HG03196 (cell line): ENCODE data around the gene VGLL4.

Experiments used
- ATAC-seq: cut with Tn5 transposase; IDR thresholded peaks from one replicate; pipeline ENCODE4 v1.9.1; 2021; ENCODE audit not compliant: unreplicated experiment

Gene VGLL4

GRCh38 chr3:11553436-11554235, 90.1 kb downstream of the VGLL4 start:
- no peak for ATAC-seq

- no peak for ATAC-seq
These were observed 91.1 kb downstream of the VGLL4 start for GRCh38 chr3:11552289-11553264.

- no peak for ATAC-seq
These were observed 92.7 kb downstream of the VGLL4 start for GRCh38 chr3:11551036-11551435.

DNA sequence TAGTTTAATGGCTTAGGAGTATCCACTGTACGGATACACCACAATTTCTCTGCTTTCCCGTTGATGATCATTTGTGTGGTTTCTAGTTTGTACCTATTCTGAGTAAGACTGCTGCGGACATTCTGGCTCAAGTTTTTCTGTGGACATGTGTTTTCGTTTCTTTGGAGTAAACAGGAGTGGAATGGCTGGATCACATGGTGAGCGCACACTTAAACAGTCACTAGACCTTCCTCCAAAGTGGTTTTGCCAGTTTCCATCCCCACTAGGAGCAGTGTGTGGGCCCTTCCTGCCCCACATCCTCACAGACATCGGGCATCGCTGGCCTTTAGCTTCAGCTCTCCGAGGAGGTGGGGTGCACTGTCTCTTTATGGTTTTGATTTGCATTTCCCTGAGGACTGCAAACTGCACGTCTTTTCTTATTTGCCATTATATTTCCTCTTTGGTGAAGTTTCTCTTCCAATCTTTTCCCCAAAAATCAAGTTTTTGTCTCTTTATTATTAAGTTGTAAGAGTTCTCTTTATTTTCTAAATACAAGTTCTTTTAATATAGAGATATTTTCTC, 94.1 kb downstream of the VGLL4 start:
- ATAC-seq: no peak

- no peak for ATAC-seq
These were observed 95.0 kb downstream of the VGLL4 start for GRCh38 chr3:11548721-11549131.

DNA sequence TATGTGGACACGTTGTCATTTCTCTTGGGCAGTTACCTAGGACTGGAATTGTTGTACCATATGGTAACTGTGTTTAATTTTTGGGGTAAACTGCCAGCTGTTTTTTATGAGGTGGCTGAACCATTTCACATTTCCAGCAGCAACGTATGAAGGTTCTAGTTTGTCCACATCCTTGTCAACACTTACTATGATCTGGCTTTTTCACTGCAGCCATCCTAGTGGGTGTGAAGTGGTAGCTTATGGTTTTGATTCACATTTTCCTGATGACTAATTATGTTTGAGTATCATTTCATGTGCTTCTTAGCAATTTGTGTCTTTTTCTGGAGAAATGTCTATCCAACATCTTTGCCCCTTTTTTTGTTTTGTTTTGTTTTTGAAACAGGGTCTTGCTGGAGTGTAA, 96.2 kb downstream of the VGLL4 start:
- ATAC-seq: no peak

DNA sequence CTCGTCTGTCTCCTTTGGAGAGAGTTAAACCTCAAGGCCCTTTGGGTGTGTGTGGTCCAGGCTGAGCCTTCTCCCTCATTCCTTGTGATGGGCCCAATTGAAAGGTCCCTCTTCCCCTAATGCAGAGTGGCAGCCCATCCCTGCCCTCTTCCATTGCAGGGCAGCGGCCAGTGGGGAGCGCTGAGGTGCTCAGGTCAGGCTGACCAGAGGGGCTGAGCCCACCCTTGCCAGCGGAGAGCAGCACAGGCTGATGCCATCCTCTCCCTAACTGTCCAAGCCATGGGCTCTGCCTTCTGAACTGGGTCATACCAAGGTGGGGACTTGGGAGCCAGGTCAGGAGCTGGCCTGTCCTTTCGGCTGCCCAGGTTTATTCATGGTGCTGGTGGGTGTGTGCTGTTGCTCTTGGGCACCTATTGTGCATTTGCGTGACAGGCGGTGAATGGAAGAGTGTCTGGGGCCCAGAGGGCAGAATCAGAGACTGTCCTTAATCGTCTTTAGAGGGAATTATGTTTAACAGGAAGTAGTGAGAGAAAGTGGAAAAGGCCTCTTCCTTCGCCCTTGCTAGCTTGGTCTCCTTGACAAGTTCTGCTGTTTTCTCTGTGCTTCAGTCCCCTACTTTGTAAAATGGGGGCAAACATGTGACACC, 96.9 kb downstream of the VGLL4 start:
- ATAC-seq: no peak

- no peak for ATAC-seq
These were observed 98.4 kb downstream of the VGLL4 start for GRCh38 chr3:11545186-11545851.

DNA sequence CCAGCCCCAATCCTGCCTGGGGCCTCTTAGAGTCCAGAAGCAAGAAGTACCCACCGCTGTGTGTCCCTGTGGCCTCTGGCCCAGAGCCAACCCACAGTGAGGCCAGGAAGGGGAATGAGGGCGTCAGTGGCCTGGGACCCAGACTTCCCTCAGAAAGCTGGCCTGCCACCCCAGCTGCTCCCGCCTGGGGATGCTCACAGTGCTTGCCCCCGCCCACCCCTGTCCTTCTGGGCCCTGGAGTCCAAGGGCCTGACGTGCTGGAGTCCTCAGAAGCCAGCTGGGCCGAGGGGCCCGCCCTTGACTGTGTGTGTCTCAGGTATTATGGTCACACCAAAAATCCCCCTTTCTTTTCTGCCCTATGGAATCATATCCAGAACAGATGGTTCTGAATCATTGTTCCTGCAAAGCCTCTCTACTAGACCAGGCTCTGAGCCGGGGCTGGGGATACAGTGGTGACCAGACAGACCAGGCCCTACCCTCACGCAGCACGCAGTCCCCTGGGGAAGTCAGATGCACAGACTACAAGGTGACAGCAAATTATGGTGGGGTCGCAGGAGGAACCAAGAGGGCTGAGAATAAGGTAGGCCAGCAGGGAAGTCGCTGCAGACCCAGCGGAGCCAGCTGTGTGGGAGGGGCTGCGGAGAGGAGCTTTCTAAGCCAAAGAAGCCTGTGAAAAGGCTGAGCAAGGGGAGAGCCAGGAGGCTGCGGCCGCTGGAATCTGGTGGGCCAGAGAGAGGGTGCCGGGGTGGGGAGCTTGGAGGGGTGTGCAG, 99.1 kb downstream of the VGLL4 start:
- no peak for ATAC-seq

DNA sequence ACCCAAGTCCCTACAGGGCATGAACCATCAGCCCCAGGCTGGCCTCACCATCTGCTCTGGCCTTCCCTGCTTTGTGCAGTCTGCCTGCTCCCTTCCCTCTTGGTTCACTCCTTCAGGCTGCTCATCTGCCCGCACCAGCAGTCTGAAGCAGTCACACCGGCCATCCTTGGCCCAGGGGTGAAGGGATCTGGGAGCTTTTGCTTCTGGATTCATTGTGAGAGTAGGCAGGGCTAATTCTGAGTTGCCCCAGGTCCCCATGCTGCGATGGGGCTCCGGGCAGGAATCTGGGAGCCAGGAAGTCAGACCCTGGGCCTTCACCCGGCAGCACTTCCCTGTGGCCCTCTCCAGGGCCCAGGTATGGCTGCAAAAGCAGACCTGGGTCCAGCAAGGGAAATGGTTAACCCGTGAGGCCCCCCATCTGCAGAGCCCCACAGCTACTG, 99.7 kb downstream of the VGLL4 start:
- ATAC-seq: no peak

- no peak for ATAC-seq
These were observed 100.4 kb downstream of the VGLL4 start for GRCh38 chr3:11543141-11543947.

DNA sequence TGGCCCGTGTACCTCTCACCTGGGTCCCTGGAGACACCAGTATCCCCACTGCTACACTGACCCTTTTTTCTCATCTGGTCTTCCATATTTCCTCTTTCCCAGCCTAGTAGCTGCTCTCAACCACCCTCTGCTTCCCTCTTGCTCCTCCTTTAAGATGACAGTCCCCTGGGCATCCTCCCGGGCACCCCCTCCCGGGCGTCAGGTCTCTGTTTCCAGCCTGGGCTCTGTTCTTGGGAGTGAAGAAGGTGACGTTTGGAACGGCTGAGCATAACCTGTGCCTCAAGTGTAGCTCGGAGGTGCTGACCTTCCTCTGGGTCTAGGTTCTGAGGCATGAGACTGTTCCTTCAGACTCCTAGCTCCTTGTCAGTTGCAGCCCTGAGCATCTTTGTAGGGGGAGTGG, 101.2 kb downstream of the VGLL4 start:
- ATAC-seq: no peak

GRCh38 chr3:11541321-11542303, 102.1 kb downstream of the VGLL4 start:
- ATAC-seq: no peak

- no peak for ATAC-seq
These were observed 104.0 kb downstream of the VGLL4 start for GRCh38 chr3:11539677-11540076.

DNA sequence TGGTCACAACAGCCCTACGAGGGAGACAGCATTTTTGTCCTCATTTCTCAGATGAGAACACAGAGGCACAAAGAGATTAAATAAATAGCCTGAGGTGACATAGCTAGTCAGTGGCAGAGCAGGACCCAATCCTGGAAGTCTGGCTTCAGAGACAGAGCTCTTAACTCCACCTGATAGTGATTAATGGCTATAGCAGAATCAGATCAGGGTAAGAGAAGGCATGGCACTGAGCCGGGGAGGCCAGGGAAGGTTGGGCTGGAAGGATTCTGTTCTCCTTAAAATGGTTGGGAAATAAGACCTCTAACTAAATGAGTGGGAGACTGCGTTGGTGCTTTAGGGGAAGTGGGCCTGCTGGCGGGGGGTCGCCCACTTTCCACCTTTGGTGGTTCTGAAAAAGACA, 104.5 kb downstream of the VGLL4 start:
- ATAC-seq: no peak

DNA sequence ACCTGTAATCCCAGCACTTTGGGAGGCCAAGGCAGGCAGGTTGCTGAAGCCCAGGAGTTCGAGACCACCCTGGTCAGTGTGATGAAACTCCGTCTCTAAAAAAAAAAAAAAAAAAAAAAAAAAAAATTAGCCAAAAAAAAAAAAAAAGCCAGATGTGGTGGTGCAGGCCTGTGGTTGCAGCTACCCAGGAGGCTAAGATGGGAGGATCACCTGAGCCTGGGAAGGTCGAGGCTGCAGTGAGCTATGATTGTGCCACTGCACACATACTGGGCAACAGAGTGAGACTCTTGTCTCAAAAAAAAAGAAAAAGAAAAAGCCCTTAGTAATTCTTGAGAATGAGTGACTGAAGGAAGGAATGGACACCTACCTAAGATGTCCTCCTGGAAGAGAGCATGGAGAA, 105.1 kb downstream of the VGLL4 start:
- ATAC-seq: no peak

GRCh38 chr3:11536936-11537612, 106.6 kb downstream of the VGLL4 start:
- no peak for ATAC-seq
